Right lobe of liver (tissue), 6 donors: ENCODE measurements around the gene SUPT4H1. TPM values are rescaled to one million over a fixed set of nuclear protein-coding genes. Genes with fewer than 3 reads are reported as not detected.
A peak's percentile ranks its signal among the peaks of the same experiment; 100 is the strongest.

ENCODE experiments used
- ATAC-seq, 4 donors: fragments of 200-7000 bp; cut with Tn5 transposase; one replicate each; pipeline ENCODE4 v1.9.1; 2020; ENCODE audit warnings: mild to moderate bottlenecking in 4 of 4, moderate library complexity in 4 of 4
- DNase-seq, 3 donors: peaks; one replicate each; pipeline ENCODE4 v3.0.0-alpha.2; 2020
- H3K27ac ChIP-seq, 3 donors: fragments of 200-600 bp; one replicate each; pipeline ENCODE4 v1.8.0; 2022
- H3K27me3 ChIP-seq, 2 donors: fragments of 200-600 bp; one replicate each; pipeline ENCODE4 v1.8.0; 2022
- H3K36me3 ChIP-seq, 4 donors: fragments of 200-600 bp; sonication (generic) in 1 of 4; one replicate each; pipeline versions ENCODE4 v1.5.1 to v1.8.0; 2017 to 2022; ENCODE audit warnings: control low read depth in 1 of 4
- H3K4me1 ChIP-seq, 4 donors: fragments of 200-600 bp; sonication (generic) in 1 of 4; one replicate each; pipeline versions ENCODE4 v1.5.1 to v1.8.0; 2017 to 2022; ENCODE audit warnings: control low read depth in 1 of 4
- H3K4me3 ChIP-seq, 3 donors: fragments of 200-600 bp; one replicate each; pipeline ENCODE4 v1.8.0; 2022
- H3K9me3 ChIP-seq, 4 donors: fragments of 200-600 bp; sonication (generic) in 1 of 4; one replicate each; pipeline versions ENCODE4 v1.5.1 to v1.8.0; 2017 to 2022; ENCODE audit warnings: control low read depth in 1 of 4
- CTCF ChIP-seq, 4 donors: fragments of 200-600 bp in 3 of 4; fragments of 450-650 bp in 1 of 4; IDR thresholded peaks; one replicate each; pipeline versions ENCODE4 v1.5.1 to v1.8.0; 2016 to 2022; ENCODE audit warnings: antibody characterized with exemption in 4 of 4, mild to moderate bottlenecking in 2 of 4
- POLR2A ChIP-seq: fragments of 450-650 bp; IDR thresholded peaks from one replicate; pipeline ENCODE4 v1.6.1; 2017; ENCODE audit warnings: antibody characterized with exemption, mild to moderate bottlenecking
- WGBS: methylation state at CpG from one replicate; pipeline ENCODE4 v1.1.6; 2018; ENCODE audit warnings: low coverage, low lambda C conversion rate; ENCODE audit not compliant: insufficient coverage; ENCODE audit errors: missing lambda C conversion rate; 5-methylcytosine and 5-hydroxymethylcytosine counted together
- intact Hi-C, 2 donors: fragments of 100-400 bp; cut with DNase I; formaldehyde crosslinking; loops; one replicate each; pipeline versions ENCODE4 v1.11.2 to v1.14.1; 2022
- total RNA-seq, 6 experiments: library from RNA; depleted of rRNA in 2 of 6; stranded (reverse); fragments of >200 nt in 2 of 6; fragmentation: NEBNext Ultra II Directional in 3 of 6; extraction: Animal tissue kit (Norgen Biotek cat#: 25700) in 3 of 6; gene quantifications; one replicate each; pipeline versions ENCODE4 v1.1.0 to v1.2.4, GENCODE V29; 2016 to 2023
- donor health status: DM: no; HTN: yes; CAD: no.
- donor health status: DM: no; HTN: no; CAD: no.
- donor health status: DM: no; HTN: no; CAD: no.
- donor health status: DM: no; HTN: yes; CAD: no.
- donor health status: DM: no; HTN: yes; CAD: no.

Gene SUPT4H1
- total RNA-seq, 6 experiments from 2014 or later: 24.8 to 50.9 (median 37.0) TPM

- TF ChIP-seq POLR2A (no peak), CTCF (IDR thresholded peaks at IDR 0.05) (no peak)
- Histone ChIP-seq H3K4me1 (peaks cover 0 to 17% (median 3%) of the 10 kb centered on the region in 4 donors), H3K4me3 (no peak overlapping the region), H3K9me3 (no peaks in the 10 kb centered on the region), H3K27ac (no peak overlapping the region), H3K27me3 (no peaks in the 10 kb centered on the region), H3K36me3 (peaks cover 0 to 24% (median 6%) of the 10 kb centered on the region in 4 donors)
- ATAC-seq (peak; percentile 7 to 42 (median 15)), DNase-seq (no peak)
- intact Hi-C loops: no loop called here
- 73% methylated on average over 2 of the region's 5 CpGs for WGBS
Measured at GRCh38 chr17:58360296-58361063, 8.5 kb upstream of the SUPT4H1 start.

GRCh38 chr17:58358408-58359172 is 6.6 kb upstream of the SUPT4H1 start:
- intact Hi-C loops: loop anchor here in 1 of 2 donors (10.0 kb wide), 1 partner anchor 66 kb away; no protein-coding TSS in a partner anchor
- no peaks in the 10 kb centered on the region for H3K27me3 ChIP-seq
- H3K9me3 ChIP-seq: no peaks in the 10 kb centered on the region
- H3K4me3 ChIP-seq: no peak overlapping the region
- ATAC-seq (no peak), DNase-seq (no peak)
- no peak overlapping the region for H3K27ac ChIP-seq
- 94% methylated on average over 5 of the region's 16 CpGs for WGBS
- H3K36me3 ChIP-seq: peaks cover 0 to 24% (median 6%) of the 10 kb centered on the region in 4 donors
- no peaks in the 10 kb centered on the region for H3K4me1 ChIP-seq
- no peak for TF ChIP-seq POLR2A
- TF ChIP-seq CTCF (IDR thresholded peaks at IDR 0.05): no peak

- intact Hi-C loops: loop anchor here in 1 of 2 donors (10.0 kb wide), 1 partner anchor 67 kb away; no protein-coding TSS in a partner anchor
- no peak for TF ChIP-seq POLR2A
- TF ChIP-seq CTCF (IDR thresholded peaks at IDR 0.05): no peak
- ATAC-seq (no peak), DNase-seq (no peak)
- H3K9me3 ChIP-seq: no peaks in the 10 kb centered on the region
- H3K4me1 ChIP-seq: peaks cover 0 to 5% (median 0%) of the 10 kb centered on the region in 4 donors
- no peaks in the 10 kb centered on the region for H3K27me3 ChIP-seq
- no peak overlapping the region for H3K4me3 ChIP-seq
- peaks cover 0 to 24% (median 6%) of the 10 kb centered on the region in 4 donors for H3K36me3 ChIP-seq
- 100% methylated on average over 6 of the region's 22 CpGs for WGBS
- H3K27ac ChIP-seq: no peak overlapping the region
Measured at GRCh38 chr17:58357312-58358297, 5.6 kb upstream of the SUPT4H1 start.

GRCh38 chr17:58356231-58356630 is 4.2 kb upstream of the SUPT4H1 start:
- no peak for DNase-seq
- peaks cover 0 to 24% (median 6%) of the 10 kb centered on the region in 4 donors for H3K36me3 ChIP-seq
- TF ChIP-seq CTCF (IDR thresholded peaks at IDR 0.05): no peak
- no peak for TF ChIP-seq POLR2A
- H3K27ac ChIP-seq: no peak overlapping the region
- H3K27me3 ChIP-seq: no peaks in the 10 kb centered on the region
- H3K4me1 ChIP-seq: peaks cover 0 to 5% (median 1%) of the 10 kb centered on the region in 4 donors
- ATAC-seq: no peak
- WGBS: 73% methylated on average over 1 of the region's 1 CpG
- H3K9me3 ChIP-seq: no peaks in the 10 kb centered on the region
- intact Hi-C loops: loop anchor here in 1 of 2 donors (10.0 kb wide), 1 partner anchor 69 kb away; no protein-coding TSS in a partner anchor
- no peak overlapping the region for H3K4me3 ChIP-seq
